ENCODE measurements around the gene SMG5. TPM values are rescaled to one million over a fixed set of nuclear protein-coding genes. Genes with fewer than 3 reads are reported as not detected.

Gene SMG5
- polyA plus RNA-seq, 3 donors: 4.4 to 72.4 (median 7.0) TPM

DNA sequence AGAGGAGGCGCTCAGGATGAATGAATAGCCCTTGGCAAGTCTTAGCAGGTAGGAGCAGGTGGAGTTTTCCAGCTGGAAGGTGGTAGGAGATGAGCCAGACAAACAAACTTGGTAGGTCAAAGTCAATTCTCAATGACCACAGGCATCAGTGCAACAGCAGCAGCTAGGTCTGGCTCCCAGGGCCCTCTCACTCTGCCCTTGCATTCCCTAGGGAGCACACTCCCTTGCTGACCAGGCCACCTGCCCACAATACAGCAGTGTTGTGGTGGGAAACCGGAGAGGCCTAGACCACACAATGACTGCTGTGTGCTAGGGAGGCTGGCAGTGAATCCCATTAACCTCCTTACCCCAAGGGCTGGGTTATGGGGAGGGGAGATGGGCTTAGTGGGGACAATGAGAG, 21.7 kb downstream of the SMG5 start:
- peak overlapping the region in 3 of 7 donors; percentile 18 to 76 (median 54) for H3K27ac Mint-ChIP-seq
- no peak overlapping the region for H3K9ac ChIP-seq (ENCODE audit: insufficient read depth, low read length, poor library complexity, severe bottlenecking)
- H3K36me3 Mint-ChIP-seq: peaks cover 85 to 99% of the 10 kb centered on the region in 2 donors

DNA sequence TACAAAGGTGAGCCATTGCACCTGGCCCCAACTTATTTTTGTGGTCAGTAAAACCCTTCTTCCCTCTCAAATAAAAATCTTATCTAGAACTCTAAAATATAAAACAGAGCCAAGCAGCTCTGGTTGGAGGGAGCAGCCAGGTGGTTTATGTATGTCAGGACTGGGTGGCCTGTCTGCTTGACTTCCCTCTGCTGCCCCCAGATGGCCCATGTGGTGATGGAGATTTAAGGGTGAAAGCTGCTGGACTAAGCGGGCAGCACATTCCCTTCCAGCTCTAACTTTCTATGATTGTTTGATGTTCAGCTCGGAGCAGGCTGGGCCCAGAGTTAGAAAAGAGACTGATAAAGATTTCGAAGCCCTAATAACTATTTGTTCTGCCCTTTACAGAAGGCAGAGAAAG, 22.8 kb downstream of the SMG5 start:
- Histone ChIP-seq H3K4me3 (replicated peaks in 1 of 3; ENCODE audit: low read depth in 2 of 3, low read length in 3 of 3) (no peak overlapping the region), H3K9ac (ENCODE audit: insufficient read depth, low read length, poor library complexity, severe bottlenecking) (no peak overlapping the region), H3K79me2 (ENCODE audit: insufficient read depth, low read length) (peaks cover 5% of the 10 kb centered on the region), H3K4me1 (ENCODE audit: control insufficient read depth in 1 of 2, insufficient read depth in 2 of 2, low read length in 2 of 2) (no peaks in the 10 kb centered on the region), H3K9me3 (replicated peaks in 1 of 2; ENCODE audit: control insufficient read depth in 1 of 2, insufficient read depth in 1 of 2, low read length in 2 of 2) (no peaks in the 10 kb centered on the region), H4K20me1 (ENCODE audit: insufficient read depth, low read length) (peaks cover 57% of the 10 kb centered on the region), H3K4me2 (replicated peaks; ENCODE audit: extremely low read depth, low read length, poor library complexity, severe bottlenecking) (no peak overlapping the region), H3K27me3 (ENCODE audit: control insufficient read depth in 2 of 2, insufficient read depth in 2 of 2, low read length in 2 of 2) (no peaks in the 10 kb centered on the region), H3K27ac (ENCODE audit: low read depth in 1 of 2, low read length in 2 of 2) (no peak overlapping the region), H3K36me3 (replicated peaks in 1 of 2; ENCODE audit: control insufficient read depth in 1 of 2, insufficient read depth in 2 of 2, low read length in 2 of 2) (peaks cover 90 to 94% of the 10 kb centered on the region in 2 donors), H2AFZ (ENCODE audit: insufficient read depth, low read depth, low read length, poor library complexity, severe bottlenecking) (no peak overlapping the region)
- Mint-ChIP-seq H3K9me3 (peaks cover 0 to 1% (median 0%) of the 10 kb centered on the region in 7 donors), H3K27me3 (ENCODE audit: low read depth in 3 of 3) (no peaks in the 10 kb centered on the region), H3K4me1 (no peaks in the 10 kb centered on the region), H3K4me3 (no peak overlapping the region), H3K36me3 (peaks cover 76 to 97% of the 10 kb centered on the region in 2 donors), H3K27ac (no peak overlapping the region)
- DNase-seq: no peak
- intact Hi-C loops (cut with micrococcal nuclease): loop anchor here in 1 of 2 donors (5.0 kb wide), 1 partner anchor 47 kb away; no protein-coding TSS in a partner anchor
- no CpG with 5 or more reads among the region's 3 CpGs for WGBS (ENCODE audit: insufficient coverage)
- TF ChIP-seq, protein P1, sequence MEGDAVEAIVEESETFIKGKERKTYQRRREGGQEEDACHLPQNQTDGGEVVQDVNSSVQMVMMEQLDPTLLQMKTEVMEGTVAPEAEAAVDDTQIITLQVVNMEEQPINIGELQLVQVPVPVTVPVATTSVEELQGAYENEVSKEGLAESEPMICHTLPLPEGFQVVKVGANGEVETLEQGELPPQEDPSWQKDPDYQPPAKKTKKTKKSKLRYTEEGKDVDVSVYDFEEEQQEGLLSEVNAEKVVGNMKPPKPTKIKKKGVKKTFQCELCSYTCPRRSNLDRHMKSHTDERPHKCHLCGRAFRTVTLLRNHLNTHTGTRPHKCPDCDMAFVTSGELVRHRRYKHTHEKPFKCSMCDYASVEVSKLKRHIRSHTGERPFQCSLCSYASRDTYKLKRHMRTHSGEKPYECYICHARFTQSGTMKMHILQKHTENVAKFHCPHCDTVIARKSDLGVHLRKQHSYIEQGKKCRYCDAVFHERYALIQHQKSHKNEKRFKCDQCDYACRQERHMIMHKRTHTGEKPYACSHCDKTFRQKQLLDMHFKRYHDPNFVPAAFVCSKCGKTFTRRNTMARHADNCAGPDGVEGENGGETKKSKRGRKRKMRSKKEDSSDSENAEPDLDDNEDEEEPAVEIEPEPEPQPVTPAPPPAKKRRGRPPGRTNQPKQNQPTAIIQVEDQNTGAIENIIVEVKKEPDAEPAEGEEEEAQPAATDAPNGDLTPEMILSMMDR (IDR thresholded peaks at IDR 0.05): no peak

More for the DNA sequence above, 21.7 kb downstream of the SMG5 start:
- no peak overlapping the region for H3K4me3 Mint-ChIP-seq
- peaks cover 67% of the 10 kb centered on the region for H4K20me1 ChIP-seq (ENCODE audit: insufficient read depth, low read length)
- H3K4me2 ChIP-seq (replicated peaks; ENCODE audit: extremely low read depth, low read length, poor library complexity, severe bottlenecking): no peak overlapping the region
- TF ChIP-seq, protein P1 (IDR thresholded peaks at IDR 0.05): no peak
- H3K79me2 ChIP-seq (ENCODE audit: insufficient read depth, low read length): peaks cover 5% of the 10 kb centered on the region
- H3K4me1 Mint-ChIP-seq: no peaks in the 10 kb centered on the region
- intact Hi-C loops (cut with micrococcal nuclease): loop anchor here in 1 of 2 donors (5.0 kb wide), 1 partner anchor 46 kb away; no protein-coding TSS in a partner anchor
- H2AFZ ChIP-seq (ENCODE audit: insufficient read depth, low read depth, low read length, poor library complexity, severe bottlenecking): no peak overlapping the region
- WGBS (ENCODE audit: insufficient coverage): 100% methylated on average over 1 of the region's 2 CpGs
- H3K27me3 ChIP-seq (ENCODE audit: control insufficient read depth in 2 of 2, insufficient read depth in 2 of 2, low read length in 2 of 2): no peaks in the 10 kb centered on the region
- no peak for DNase-seq
- H3K4me1 ChIP-seq (ENCODE audit: control insufficient read depth in 1 of 2, insufficient read depth in 2 of 2, low read length in 2 of 2): no peaks in the 10 kb centered on the region
- peaks cover 0 to 3% (median 0%) of the 10 kb centered on the region in 7 donors for H3K9me3 Mint-ChIP-seq
- no peaks in the 10 kb centered on the region for H3K9me3 ChIP-seq (replicated peaks in 1 of 2; ENCODE audit: control insufficient read depth in 1 of 2, insufficient read depth in 1 of 2, low read length in 2 of 2)
- peaks cover 96 to 100% of the 10 kb centered on the region in 2 donors for H3K36me3 ChIP-seq (replicated peaks in 1 of 2; ENCODE audit: control insufficient read depth in 1 of 2, insufficient read depth in 2 of 2, low read length in 2 of 2)
- no peak overlapping the region for H3K4me3 ChIP-seq (replicated peaks in 1 of 3; ENCODE audit: low read depth in 2 of 3, low read length in 3 of 3)
- no peak overlapping the region for H3K27ac ChIP-seq (ENCODE audit: low read depth in 1 of 2, low read length in 2 of 2)
- H3K27me3 Mint-ChIP-seq (ENCODE audit: low read depth in 3 of 3): no peaks in the 10 kb centered on the region

Data from CD14-positive monocyte (primary cell).